HepG2 (cell line): ENCODE results near the gene PTPN12. TPM values are rescaled to one million over a fixed set of nuclear protein-coding genes. Genes with fewer than 3 reads are reported as not detected.

Experiments used
- ATF7 ChIP-seq, 2 experiments: fragments of 450-650 bp in 1 of 2; sonication (generic) in 1 of 2; formaldehyde crosslinking in 1 of 2; IDR thresholded peaks; 2 replicates each; pipeline versions ENCODE4 v1.4.0 to v1.6.1; 2016 to 2020; ENCODE audit warnings: antibody characterized with exemption in 1 of 2, mild to moderate bottlenecking in 1 of 2, missing genetic modification reagents in 1 of 2
- DZIP1 ChIP-seq: sonication (generic); formaldehyde crosslinking; IDR thresholded peaks from 2 replicates; pipeline ENCODE4 v1.5.0; 2020; ENCODE audit warnings: mild to moderate bottlenecking, missing genetic modification reagents
- FOSL1 ChIP-seq: sonication (generic); formaldehyde crosslinking; IDR thresholded peaks from 2 replicates; pipeline ENCODE4 v1.9.0; 2021; ENCODE audit warnings: missing genetic modification reagents, borderline replicate concordance
- FOXA3 ChIP-seq: IDR thresholded peaks from 2 replicates; pipeline ENCODE4 v1.6.1; 2016; ENCODE audit warnings: missing genetic modification reagents, missing compliant biosample characterization
- HMG20B ChIP-seq: conservative IDR thresholded peaks from 2 replicates; pipeline ENCODE4 v1.6.1; 2016; ENCODE audit warnings: missing genetic modification reagents, missing compliant biosample characterization
- MEIS1 ChIP-seq: sonication (generic); formaldehyde crosslinking; IDR thresholded peaks from 2 replicates; pipeline ENCODE4 v1.9.0; 2021; ENCODE audit warnings: mild to moderate bottlenecking, missing genetic modification reagents, moderate library complexity, borderline replicate concordance
- PCBP1 ChIP-seq: fragments of 200-400 bp; formaldehyde crosslinking; IDR thresholded peaks from 2 replicates; pipeline ENCODE4 v1.6.1; 2017; ENCODE audit warnings: mild to moderate bottlenecking, low read depth, low read length, borderline replicate concordance
- TP53 ChIP-seq: sonication (generic); formaldehyde crosslinking; conservative IDR thresholded peaks from 2 replicates; pipeline ENCODE4 v1.4.0; 2020; ENCODE audit warnings: missing genetic modification reagents
- ZNF382 ChIP-seq: sonication (generic); formaldehyde crosslinking; IDR thresholded peaks from 2 replicates; pipeline ENCODE4 v1.5.0; 2020; ENCODE audit warnings: missing genetic modification reagents, mild to moderate bottlenecking, borderline replicate concordance
- ZNF451 ChIP-seq: sonication (generic); formaldehyde crosslinking; IDR thresholded peaks from 2 replicates; pipeline ENCODE4 v1.5.0; 2020; ENCODE audit warnings: mild to moderate bottlenecking, missing genetic modification reagents
- polyA plus RNA-seq, 8 experiments: library from polyadenylated mRNA; depleted of rRNA in 3 of 8; stranded (reverse) in 7 of 8; unstranded in 1 of 8; fragments of >200 nt; fragmentation: Illumina TruSeq in 4 of 8; extraction: Trizol in 4 of 8; gene quantifications; 2 replicates each; pipeline versions ENCODE4 v1.2.1 to v1.2.3, GENCODE V29; 2011 to 2016; ENCODE audit warnings: low read depth in 4 of 8, missing spikeins in 1 of 8, mixed read lengths in 1 of 8; ENCODE audit not compliant: insufficient read depth in 1 of 8
- total RNA-seq, 5 experiments: library from RNA; depleted of rRNA; stranded (reverse); fragments of >200 nt; fragmentation: Illumina TruSeq; extraction: Trizol; gene quantifications; 2 replicates each; pipeline ENCODE4 v1.2.3, GENCODE V29; 2016; ENCODE audit warnings: low read depth in 1 of 5
- TF ChIP-seq, protein P1 (sequence below): IDR thresholded peaks from 2 replicates; pipeline ENCODE4 v1.6.1; 2016; ENCODE audit warnings: missing compliant biosample characterization, missing genetic modification reagents, borderline replicate concordance
- TF ChIP-seq, protein P2 (sequence below): sonication (generic); formaldehyde crosslinking; IDR thresholded peaks from 2 replicates; pipeline ENCODE4 v1.5.1; 2020; ENCODE audit warnings: missing genetic modification reagents, mild to moderate bottlenecking, borderline replicate concordance
- TF ChIP-seq, protein P3 (sequence below): IDR thresholded peaks from 2 replicates; pipeline ENCODE4 v1.6.1; 2016; ENCODE audit warnings: low read depth, control low read depth
- TF ChIP-seq, protein P4 (sequence below): sonication (generic); formaldehyde crosslinking; IDR thresholded peaks from 2 replicates; pipeline ENCODE4 v1.5.0; 2020; ENCODE audit warnings: missing genetic modification reagents
- TF ChIP-seq, protein P5 (sequence below): sonication (generic); formaldehyde crosslinking; IDR thresholded peaks from 2 replicates; pipeline ENCODE4 v1.5.0; 2020; ENCODE audit warnings: missing genetic modification reagents

PTPN12 gene
- total and polyA plus RNA-seq, 2 of the 13 experiments (the other 11 are each of a cell fraction or from before 2014, with no cell fraction given), result 22.9 to 56.8 TPM

GRCh38 chr7:77536413-77537135 is 521 bp upstream of the PTPN12 start (continued):
- TF ChIP-seq FOXA3 (CRISPR knock-in tag) (peak; percentile 31; the same call in 1 of the 2 replicates), HMG20B (peak; percentile 39), PCBP1 (no peak), ZNF451 (CRISPR knock-in tag) (0 out of 2 replicates have a peak, but pooled peaks have one; percentile 35), ATF7 (IDR thresholded peaks at IDR 0.05) (no peak), ATF7 (CRISPR knock-in tag; IDR thresholded peaks at IDR 0.05) (no peak), ZNF382 (CRISPR knock-in tag) (no peak), TP53 (CRISPR knock-in tag) (no peak), MEIS1 (CRISPR knock-in tag) (peak; percentile 56; the same call in 1 of the 2 replicates), DZIP1 (CRISPR knock-in tag) (0 out of 2 replicates have a peak, but pooled peaks have one; percentile 44), FOSL1 (CRISPR knock-in tag) (no peak; the same call in 1 of the 2 replicates)
- TF ChIP-seq, protein P1, sequence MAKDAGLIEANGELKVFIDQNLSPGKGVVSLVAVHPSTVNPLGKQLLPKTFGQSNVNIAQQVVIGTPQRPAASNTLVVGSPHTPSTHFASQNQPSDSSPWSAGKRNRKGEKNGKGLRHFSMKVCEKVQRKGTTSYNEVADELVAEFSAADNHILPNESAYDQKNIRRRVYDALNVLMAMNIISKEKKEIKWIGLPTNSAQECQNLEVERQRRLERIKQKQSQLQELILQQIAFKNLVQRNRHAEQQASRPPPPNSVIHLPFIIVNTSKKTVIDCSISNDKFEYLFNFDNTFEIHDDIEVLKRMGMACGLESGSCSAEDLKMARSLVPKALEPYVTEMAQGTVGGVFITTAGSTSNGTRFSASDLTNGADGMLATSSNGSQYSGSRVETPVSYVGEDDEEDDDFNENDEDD, result 0 out of 2 replicates have a peak, but pooled peaks have one; percentile 28
- TF ChIP-seq, protein P2, sequence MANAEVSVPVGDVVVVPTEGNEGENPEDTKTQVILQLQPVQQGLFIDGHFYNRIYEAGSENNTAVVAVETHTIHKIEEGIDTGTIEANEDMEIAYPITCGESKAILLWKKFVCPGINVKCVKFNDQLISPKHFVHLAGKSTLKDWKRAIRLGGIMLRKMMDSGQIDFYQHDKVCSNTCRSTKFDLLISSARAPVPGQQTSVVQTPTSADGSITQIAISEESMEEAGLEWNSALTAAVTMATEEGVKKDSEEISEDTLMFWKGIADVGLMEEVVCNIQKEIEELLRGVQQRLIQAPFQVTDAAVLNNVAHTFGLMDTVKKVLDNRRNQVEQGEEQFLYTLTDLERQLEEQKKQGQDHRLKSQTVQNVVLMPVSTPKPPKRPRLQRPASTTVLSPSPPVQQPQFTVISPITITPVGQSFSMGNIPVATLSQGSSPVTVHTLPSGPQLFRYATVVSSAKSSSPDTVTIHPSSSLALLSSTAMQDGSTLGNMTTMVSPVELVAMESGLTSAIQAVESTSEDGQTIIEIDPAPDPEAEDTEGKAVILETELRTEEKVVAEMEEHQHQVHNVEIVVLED (CRISPR knock-in tag), result 0 out of 2 replicates have a peak, but pooled peaks have one; percentile 14
- TF ChIP-seq, protein P3, sequence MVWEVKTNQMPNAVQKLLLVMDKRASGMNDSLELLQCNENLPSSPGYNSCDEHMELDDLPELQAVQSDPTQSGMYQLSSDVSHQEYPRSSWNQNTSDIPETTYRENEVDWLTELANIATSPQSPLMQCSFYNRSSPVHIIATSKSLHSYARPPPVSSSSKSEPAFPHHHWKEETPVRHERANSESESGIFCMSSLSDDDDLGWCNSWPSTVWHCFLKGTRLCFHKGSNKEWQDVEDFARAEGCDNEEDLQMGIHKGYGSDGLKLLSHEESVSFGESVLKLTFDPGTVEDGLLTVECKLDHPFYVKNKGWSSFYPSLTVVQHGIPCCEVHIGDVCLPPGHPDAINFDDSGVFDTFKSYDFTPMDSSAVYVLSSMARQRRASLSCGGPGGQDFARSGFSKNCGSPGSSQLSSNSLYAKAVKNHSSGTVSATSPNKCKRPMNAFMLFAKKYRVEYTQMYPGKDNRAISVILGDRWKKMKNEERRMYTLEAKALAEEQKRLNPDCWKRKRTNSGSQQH (CRISPR knock-in tag), result 0 out of 2 replicates have a peak, but pooled peaks have one; percentile 25
- TF ChIP-seq, protein P4, sequence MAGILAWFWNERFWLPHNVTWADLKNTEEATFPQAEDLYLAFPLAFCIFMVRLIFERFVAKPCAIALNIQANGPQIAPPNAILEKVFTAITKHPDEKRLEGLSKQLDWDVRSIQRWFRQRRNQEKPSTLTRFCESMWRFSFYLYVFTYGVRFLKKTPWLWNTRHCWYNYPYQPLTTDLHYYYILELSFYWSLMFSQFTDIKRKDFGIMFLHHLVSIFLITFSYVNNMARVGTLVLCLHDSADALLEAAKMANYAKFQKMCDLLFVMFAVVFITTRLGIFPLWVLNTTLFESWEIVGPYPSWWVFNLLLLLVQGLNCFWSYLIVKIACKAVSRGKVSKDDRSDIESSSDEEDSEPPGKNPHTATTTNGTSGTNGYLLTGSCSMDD (CRISPR knock-in tag), result no peak
- TF ChIP-seq, protein P5, sequence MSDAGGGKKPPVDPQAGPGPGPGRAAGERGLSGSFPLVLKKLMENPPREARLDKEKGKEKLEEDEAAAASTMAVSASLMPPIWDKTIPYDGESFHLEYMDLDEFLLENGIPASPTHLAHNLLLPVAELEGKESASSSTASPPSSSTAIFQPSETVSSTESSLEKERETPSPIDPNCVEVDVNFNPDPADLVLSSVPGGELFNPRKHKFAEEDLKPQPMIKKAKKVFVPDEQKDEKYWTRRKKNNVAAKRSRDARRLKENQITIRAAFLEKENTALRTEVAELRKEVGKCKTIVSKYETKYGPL (CRISPR knock-in tag), result no peak; the same call in 1 of the 2 replicates
